ENCODE measurements around the gene N4BP2L2.
A peak's percentile ranks its signal among the peaks of the same experiment; 100 is the strongest.
"Not testable (repeated sequence)": the region's sequence is repeated elsewhere in the genome, so short reads cannot be mapped to it uniquely, and the experiment has no call there.

N4BP2L2 gene

GRCh38 chr13:32538621-32539246 lies at the start of gene N4BP2L2:
N4BP2L2 (minus strand) TSS chr13:32538795; CDS start chr13:32537027, 1,768 bp downstream.
- peak; percentile 86 for DNase-seq (ENCODE audit: low read depth)

GRCh38 chr13:32587811-32588170 lies 49.2 kb upstream of the N4BP2L2 start:
- DNase-seq (ENCODE audit: low read depth): no peak

GRCh38 chr13:32587011-32587810 lies 48.6 kb upstream of the N4BP2L2 start:
- DNase-seq (ENCODE audit: low read depth): peak; percentile 29

DNA sequence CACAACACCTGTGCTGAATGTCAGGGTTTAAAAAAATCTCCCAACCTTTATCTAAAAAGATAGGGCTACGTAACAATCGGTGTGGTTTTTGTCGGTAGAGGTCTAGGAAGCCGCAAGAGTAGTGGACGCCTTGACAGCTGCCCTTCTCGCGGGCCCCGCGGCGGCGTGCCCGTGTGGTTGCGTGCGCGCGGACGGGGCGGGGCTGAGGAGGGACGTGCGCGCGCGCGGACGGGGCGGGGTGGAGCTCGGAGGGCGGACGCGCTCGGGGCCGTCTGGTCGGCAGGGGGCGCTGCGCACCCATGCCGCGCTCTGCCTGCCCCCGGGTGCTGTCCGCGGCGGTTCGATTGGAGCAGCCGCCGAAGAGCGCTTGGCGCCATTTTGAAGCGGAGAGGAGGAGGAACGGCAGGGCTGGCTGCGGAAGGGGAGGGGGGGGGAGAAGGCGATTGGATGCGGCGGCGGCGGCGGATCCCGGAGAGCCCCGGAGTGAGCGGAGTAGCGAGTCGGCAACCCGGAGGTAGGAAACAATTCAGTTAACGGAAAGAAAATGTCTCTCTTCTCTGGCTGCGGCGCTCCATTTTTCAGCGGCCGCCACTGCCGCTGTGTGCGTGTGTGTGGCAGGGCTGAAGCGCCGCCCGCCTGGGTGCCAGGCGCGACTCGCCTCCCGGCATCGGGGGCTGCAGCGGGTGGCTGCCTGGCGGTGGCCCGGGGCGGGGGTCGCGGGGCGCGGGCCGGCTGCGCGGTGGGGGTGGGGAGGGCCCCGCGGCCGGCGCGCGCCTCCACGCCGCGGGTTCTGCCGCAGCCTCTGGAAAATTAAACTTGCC lies 47.7 kb upstream of the N4BP2L2 start, which contains the start of gene PDS5B:
Gene PDS5B, plus strand, starts transcription at position 373 of the 821 bp plus-strand sequence. CDS start 62,321 bp downstream, outside the sequence.
- DNase-seq (ENCODE audit: low read depth): peak; percentile 92

GRCh38 chr13:32585550-32586079 lies 47.0 kb upstream of the N4BP2L2 start:
- no peak for DNase-seq (ENCODE audit: low read depth)

- no peak for DNase-seq (ENCODE audit: low read depth)
Measured at GRCh38 chr13:32582991-32583390, 44.4 kb upstream of the N4BP2L2 start.

DNA sequence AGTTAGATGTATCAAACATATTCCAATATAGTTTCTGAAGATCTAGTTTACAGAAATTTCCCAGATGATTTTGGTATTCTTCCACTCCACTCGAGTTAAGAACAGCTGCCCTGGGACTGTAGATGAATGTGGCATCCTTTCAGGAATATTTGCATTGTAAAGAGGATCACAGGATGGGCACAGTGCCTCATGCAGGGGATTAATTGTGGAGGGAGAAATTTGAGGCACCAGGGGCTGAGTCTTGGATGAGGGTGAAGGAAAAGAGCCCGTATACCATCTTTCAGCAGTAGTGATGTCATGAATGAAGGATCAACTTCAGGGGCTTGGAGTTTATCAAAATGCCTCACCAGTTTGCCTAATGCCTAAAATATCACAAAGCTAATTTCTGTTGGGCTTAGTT lies 43.7 kb upstream of the N4BP2L2 start:
- no peak for DNase-seq (ENCODE audit: low read depth)

GRCh38 chr13:32581177-32581786 lies 42.7 kb upstream of the N4BP2L2 start:
- DNase-seq (ENCODE audit: low read depth): no peak

DNA sequence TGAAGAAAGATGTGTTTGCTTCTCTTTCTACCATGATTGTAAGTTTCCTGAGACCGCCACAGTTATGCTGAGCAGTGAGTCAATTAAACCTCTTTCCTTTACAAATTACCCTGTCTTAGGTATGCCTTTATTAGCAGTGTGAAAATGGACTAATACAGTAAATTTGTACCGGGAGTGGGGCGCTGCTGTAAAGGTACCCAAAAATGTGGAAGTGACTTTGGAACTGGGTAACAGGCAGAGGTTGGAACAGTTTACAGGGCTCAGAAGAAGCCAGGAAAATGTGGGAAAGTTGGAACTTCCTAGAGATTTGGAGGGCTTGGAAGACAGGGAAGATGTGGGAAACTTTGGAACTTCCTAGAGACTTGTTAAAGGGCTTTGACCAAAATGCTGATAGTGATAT lies 38.4 kb upstream of the N4BP2L2 start:
- DNase-seq (ENCODE audit: low read depth): no peak

DNA sequence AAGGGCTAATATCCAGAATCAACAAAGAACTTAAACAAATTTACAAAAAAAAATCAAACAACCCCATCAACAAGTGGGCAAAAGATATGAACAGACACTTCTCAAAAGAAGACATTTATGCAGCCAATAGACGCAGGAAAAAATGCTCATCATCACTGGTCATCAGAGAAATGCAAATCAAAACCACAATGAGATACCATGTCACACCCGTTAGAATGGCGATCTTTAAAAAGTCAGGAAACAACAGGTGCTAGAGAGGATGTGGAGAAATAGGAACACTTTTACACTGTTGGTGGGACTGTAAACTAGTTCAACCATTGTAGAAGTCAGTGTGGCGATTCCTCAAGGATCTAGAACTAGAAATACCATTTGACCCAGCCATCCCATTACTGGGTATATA lies 37.1 kb upstream of the N4BP2L2 start:
- not testable (repeated sequence) for DNase-seq (ENCODE audit: low read depth)

GRCh38 chr13:32560842-32561241 lies 22.2 kb upstream of the N4BP2L2 start:
- not testable (repeated sequence) for DNase-seq (ENCODE audit: low read depth)

- no peak for DNase-seq (ENCODE audit: low read depth)
Measured at GRCh38 chr13:32555613-32556012, 17.0 kb upstream of the N4BP2L2 start.

GRCh38 chr13:32553720-32554119 lies 15.1 kb upstream of the N4BP2L2 start:
- no peak for DNase-seq (ENCODE audit: low read depth)

DNA sequence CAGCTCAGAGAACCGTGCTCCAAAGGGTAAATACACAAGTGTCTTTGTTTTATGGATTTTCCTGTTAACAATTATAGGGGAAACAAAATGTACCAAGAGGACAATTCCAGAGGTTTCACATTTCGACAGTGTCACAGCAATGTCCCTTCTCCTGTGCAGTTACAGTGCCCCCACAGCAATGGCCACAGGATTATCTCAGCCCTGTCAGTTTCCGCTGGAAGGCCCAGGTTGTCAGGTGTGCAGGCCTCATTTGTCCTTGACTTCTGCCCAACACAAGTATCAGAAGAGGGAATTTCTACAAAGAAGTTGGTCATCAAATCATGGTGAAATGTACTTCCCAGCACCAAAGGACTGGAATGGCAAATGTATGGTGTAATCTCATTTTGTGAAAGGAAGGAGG lies 11.2 kb upstream of the N4BP2L2 start:
- no peak for DNase-seq (ENCODE audit: low read depth)

GRCh38 chr13:32548837-32549236 lies 10.2 kb upstream of the N4BP2L2 start:
- no peak for DNase-seq (ENCODE audit: low read depth)

- DNase-seq (ENCODE audit: low read depth): no peak
Measured at GRCh38 chr13:32545083-32545482, 6.5 kb upstream of the N4BP2L2 start.

DNA sequence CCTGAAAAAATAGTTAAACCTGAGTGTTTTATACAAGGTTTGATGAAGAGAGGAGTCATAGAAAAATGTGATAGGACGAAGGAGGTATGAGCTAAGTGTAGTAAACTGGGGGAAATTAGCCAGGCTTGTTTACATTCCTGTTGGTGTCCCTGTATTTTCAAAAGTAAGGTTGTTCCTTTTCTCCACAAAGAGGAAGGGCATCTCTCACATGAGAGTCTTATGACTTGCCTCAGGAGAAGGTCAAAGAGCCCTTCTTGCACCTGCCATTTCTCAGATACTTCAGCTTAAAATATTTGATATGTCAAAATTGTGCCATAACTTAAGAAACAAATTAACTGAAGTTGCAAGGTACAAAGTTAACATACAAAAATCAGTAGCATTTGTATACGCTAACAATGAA lies 3.6 kb upstream of the N4BP2L2 start:
- DNase-seq (ENCODE audit: low read depth): no peak

DNA sequence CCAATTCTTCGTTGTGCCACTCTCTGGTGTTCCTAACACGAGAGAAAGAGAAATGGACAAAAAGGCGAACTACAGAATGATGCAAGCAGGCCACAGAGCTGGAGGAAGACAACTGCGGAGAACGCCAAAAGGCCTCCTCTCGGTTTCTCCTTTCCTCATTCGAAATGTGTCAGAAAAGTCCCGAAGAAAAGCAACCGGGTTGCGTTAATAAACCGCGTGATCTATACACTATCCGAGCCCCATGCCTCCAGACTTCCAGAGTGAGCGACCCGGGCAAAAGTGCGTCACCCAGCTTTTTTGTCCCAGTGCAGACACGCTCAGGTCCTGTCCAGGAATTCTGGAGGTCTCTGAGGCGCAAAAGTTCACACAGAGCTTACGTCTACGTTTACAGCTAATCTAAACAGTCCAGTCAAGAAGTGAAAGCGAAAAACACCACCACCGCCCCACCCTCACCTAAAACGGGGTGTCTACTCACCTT lies 413 bp downstream of the N4BP2L2 start:
- no peak for DNase-seq (ENCODE audit: low read depth)

DNA sequence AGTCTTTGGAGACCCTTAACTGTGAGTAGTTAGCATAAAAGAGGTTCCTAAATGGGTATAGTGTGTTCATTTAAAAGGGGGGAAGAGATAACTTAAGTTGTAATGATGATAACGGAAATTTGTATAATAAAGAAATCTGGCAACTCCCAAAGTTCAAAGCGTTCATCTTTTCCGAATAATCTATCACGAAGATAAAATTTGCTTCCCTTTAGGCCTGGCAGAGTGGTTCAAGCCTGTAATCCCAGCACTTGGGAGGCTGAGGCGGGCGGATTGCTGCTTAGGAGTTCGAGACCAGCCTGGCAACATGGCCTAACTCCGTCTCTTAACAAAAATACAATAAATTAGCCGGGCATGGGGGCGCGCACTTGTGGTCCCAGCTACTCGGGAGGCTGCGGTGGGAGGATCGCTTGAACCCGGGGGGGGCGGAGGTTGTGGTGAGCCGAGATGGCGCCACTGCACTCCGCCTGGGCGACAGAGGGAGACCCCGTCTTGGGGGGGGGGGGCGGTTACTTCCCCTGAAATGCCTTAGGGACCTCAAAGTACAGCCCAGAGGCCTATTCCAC lies 934 bp downstream of the N4BP2L2 start:
- DNase-seq (ENCODE audit: low read depth): peak; percentile 17

DNA sequence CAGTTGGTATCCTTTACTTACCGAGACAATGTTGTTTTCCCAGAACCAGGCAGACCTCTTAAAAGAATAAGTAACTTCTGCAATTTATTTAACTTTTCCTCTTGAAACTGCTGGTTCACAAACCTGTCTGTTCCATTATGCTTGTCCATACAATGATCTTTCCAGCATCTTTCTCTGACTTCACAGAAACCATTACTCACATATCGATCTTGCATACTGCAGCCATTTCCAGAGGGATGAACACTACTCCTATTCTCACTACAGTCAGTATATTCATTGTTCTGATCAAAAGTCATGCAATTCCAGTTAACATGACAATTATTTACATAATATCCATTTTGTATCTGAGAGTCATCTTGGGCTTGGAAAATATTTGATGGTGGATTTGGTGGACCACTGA lies 2.8 kb downstream of the N4BP2L2 start:
- DNase-seq (ENCODE audit: low read depth): no peak

GRCh38 chr13:32535115-32535514 lies 3.5 kb downstream of the N4BP2L2 start:
- no peak for DNase-seq (ENCODE audit: low read depth)
